ENCODE results near the gene WDPCP. TPM values are rescaled to one million over a fixed set of nuclear protein-coding genes. Genes with fewer than 3 reads are reported as not detected.

The WDPCP gene
- total and polyA plus RNA-seq, 2 donors from 2014 or later, result 2.7 to 15.1 TPM

DNA sequence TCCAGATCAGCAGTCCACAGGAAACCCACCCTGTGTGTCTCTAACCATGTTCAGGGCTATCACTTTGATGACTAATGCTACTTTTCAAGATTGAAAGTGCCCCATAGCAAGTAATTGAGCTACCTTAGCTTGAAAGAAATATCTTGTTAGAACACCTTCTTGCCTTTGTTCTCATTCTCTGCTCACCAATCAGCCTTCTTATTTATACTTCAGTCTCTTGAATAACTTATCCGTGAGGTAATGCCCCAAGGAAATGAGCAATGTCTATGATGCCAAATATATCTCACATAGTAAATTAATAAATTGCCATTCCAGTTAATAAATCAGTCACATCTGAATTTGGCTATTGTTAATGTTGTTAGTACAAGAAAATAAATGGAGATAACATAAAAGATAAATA, 141.6 kb downstream of the WDPCP start:
- H3K36me3 ChIP-seq (ENCODE audit: control insufficient read depth in 2 of 3, insufficient read depth in 3 of 3, low read length in 3 of 3), result no peaks in the 10 kb centered on the region
- H3K4me3 ChIP-seq (ENCODE audit: low read length in 3 of 3), result no peak overlapping the region
- H3K27me3 ChIP-seq (ENCODE audit: control insufficient read depth, insufficient read depth, low read length), result no peaks in the 10 kb centered on the region
- no peak for FAIRE-seq
- intact Hi-C loops (cut with DNase I), result no loop called here
- no peaks in the 10 kb centered on the region for H3K4me1 ChIP-seq (ENCODE audit: control insufficient read depth in 2 of 3, insufficient read depth in 2 of 3, low read depth in 1 of 3, low read length in 3 of 3)
- no peak for DNase-seq
- H3K27ac ChIP-seq (ENCODE audit: low read depth in 2 of 2, low read length in 2 of 2), result no peak overlapping the region
- TF ChIP-seq, protein P1, sequence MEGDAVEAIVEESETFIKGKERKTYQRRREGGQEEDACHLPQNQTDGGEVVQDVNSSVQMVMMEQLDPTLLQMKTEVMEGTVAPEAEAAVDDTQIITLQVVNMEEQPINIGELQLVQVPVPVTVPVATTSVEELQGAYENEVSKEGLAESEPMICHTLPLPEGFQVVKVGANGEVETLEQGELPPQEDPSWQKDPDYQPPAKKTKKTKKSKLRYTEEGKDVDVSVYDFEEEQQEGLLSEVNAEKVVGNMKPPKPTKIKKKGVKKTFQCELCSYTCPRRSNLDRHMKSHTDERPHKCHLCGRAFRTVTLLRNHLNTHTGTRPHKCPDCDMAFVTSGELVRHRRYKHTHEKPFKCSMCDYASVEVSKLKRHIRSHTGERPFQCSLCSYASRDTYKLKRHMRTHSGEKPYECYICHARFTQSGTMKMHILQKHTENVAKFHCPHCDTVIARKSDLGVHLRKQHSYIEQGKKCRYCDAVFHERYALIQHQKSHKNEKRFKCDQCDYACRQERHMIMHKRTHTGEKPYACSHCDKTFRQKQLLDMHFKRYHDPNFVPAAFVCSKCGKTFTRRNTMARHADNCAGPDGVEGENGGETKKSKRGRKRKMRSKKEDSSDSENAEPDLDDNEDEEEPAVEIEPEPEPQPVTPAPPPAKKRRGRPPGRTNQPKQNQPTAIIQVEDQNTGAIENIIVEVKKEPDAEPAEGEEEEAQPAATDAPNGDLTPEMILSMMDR (IDR thresholded peaks at IDR 0.05; ENCODE audit: borderline replicate concordance, extremely low read depth, insufficient read depth), result no peak
- H3K9me3 ChIP-seq (ENCODE audit: control insufficient read depth in 2 of 3, insufficient read depth in 1 of 3, low read length in 3 of 3), result no peaks in the 10 kb centered on the region
- H3K9ac ChIP-seq (ENCODE audit: low read length in 3 of 3), result no peak overlapping the region

DNA sequence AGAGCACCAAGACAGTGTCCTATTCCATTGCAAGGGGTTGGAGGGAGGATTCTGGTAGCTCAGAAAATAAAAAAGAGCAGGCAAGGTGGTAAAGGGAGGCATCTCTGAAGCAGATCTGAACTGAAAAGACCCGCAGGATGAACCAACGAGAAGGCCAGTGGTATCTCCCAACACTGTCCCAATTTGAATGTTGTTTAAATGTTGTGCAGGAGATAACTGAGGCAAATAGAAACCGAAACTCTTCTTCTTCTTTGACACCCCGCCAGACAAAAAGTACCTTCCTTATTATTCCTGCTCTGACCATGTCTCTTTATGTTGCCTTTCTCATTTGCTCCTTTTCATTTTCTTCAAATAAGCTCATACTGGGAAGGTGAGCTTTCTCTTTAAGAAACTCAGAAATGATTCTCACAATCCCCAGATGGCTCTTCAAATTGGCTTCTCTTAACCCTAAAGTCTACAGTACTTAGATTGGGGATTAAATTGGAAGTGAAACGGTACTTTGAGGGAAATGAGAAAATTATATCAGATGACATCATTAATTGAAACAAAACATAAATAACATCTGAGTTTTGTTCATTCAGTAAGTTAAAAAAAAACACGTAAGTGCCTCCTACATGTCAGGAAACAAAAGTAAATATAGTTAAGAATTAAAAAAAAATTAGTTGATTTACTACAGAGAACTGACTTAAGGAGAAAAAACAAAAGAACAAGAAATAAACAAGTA, 143.6 kb downstream of the WDPCP start:
- TF ChIP-seq, protein P1 (IDR thresholded peaks at IDR 0.05; ENCODE audit: borderline replicate concordance, extremely low read depth, insufficient read depth), result no peak
- intact Hi-C loops (cut with DNase I), result no loop called here
- Histone ChIP-seq H3K9me3 (ENCODE audit: control insufficient read depth in 2 of 3, insufficient read depth in 1 of 3, low read length in 3 of 3) (no peaks in the 10 kb centered on the region), H3K9ac (ENCODE audit: low read length in 3 of 3) (no peak overlapping the region), H3K27me3 (ENCODE audit: control insufficient read depth, insufficient read depth, low read length) (no peaks in the 10 kb centered on the region), H3K4me1 (ENCODE audit: control insufficient read depth in 2 of 3, insufficient read depth in 2 of 3, low read depth in 1 of 3, low read length in 3 of 3) (no peaks in the 10 kb centered on the region), H3K27ac (ENCODE audit: low read depth in 2 of 2, low read length in 2 of 2) (no peak overlapping the region), H3K4me3 (ENCODE audit: low read length in 3 of 3) (no peak overlapping the region), H3K36me3 (ENCODE audit: control insufficient read depth in 2 of 3, insufficient read depth in 3 of 3, low read length in 3 of 3) (no peaks in the 10 kb centered on the region)
- no peak for FAIRE-seq
- DNase-seq, result no peak

DNA sequence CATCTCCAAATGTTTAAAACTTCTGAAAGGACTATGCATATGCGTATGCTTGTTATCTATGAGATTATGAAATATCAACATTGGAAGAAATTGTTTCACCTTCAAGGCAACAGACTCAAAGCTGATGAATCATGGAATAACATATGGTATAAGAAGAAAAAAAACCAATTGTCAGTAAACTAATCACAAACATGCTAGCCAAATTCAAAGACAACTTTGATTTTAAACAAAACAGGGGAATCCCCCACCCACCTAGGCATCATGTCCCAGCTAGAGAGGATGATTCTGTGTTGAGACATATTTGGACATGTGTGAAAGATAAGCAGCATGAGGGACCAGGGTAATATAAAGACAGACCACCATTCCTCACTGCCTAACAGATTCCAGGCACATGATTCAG, 147.7 kb downstream of the WDPCP start:
- TF ChIP-seq, protein P1 (IDR thresholded peaks at IDR 0.05; ENCODE audit: borderline replicate concordance, extremely low read depth, insufficient read depth), result no peak
- Histone ChIP-seq H3K27me3 (ENCODE audit: control insufficient read depth, insufficient read depth, low read length) (no peaks in the 10 kb centered on the region), H3K9me3 (ENCODE audit: control insufficient read depth in 2 of 3, insufficient read depth in 1 of 3, low read length in 3 of 3) (no peaks in the 10 kb centered on the region), H3K4me3 (ENCODE audit: low read length in 3 of 3) (no peak overlapping the region), H3K4me1 (ENCODE audit: control insufficient read depth in 2 of 3, insufficient read depth in 2 of 3, low read depth in 1 of 3, low read length in 3 of 3) (no peaks in the 10 kb centered on the region), H3K27ac (ENCODE audit: low read depth in 2 of 2, low read length in 2 of 2) (no peak overlapping the region), H3K36me3 (ENCODE audit: control insufficient read depth in 2 of 3, insufficient read depth in 3 of 3, low read length in 3 of 3) (no peaks in the 10 kb centered on the region), H3K9ac (ENCODE audit: low read length in 3 of 3) (no peak overlapping the region)
- intact Hi-C loops (cut with DNase I), result no loop called here
- DNase-seq, result no peak
- no peak for FAIRE-seq

GRCh38 chr2:63438181-63438580, 150.1 kb downstream of the WDPCP start:
- H3K27ac ChIP-seq (ENCODE audit: low read depth in 2 of 2, low read length in 2 of 2), result no peak overlapping the region
- H3K4me3 ChIP-seq (ENCODE audit: low read length in 3 of 3), result no peak overlapping the region
- no peak overlapping the region for H3K9ac ChIP-seq (ENCODE audit: low read length in 3 of 3)
- TF ChIP-seq, protein P1 (IDR thresholded peaks at IDR 0.05; ENCODE audit: borderline replicate concordance, extremely low read depth, insufficient read depth), result no peak
- FAIRE-seq, result no peak
- no peaks in the 10 kb centered on the region for H3K4me1 ChIP-seq (ENCODE audit: control insufficient read depth in 2 of 3, insufficient read depth in 2 of 3, low read depth in 1 of 3, low read length in 3 of 3)
- no peaks in the 10 kb centered on the region for H3K27me3 ChIP-seq (ENCODE audit: control insufficient read depth, insufficient read depth, low read length)
- intact Hi-C loops (cut with DNase I), result no loop called here
- no peaks in the 10 kb centered on the region for H3K9me3 ChIP-seq (ENCODE audit: control insufficient read depth in 2 of 3, insufficient read depth in 1 of 3, low read length in 3 of 3)
- no peaks in the 10 kb centered on the region for H3K36me3 ChIP-seq (ENCODE audit: control insufficient read depth in 2 of 3, insufficient read depth in 3 of 3, low read length in 3 of 3)
- no peak for DNase-seq
